ENCODE data around the gene ANGPTL8. TPM values are rescaled to one million over a fixed set of nuclear protein-coding genes. Genes with fewer than 3 reads are reported as not detected.

Gene ANGPTL8
- total RNA-seq, 1 experiment from 2014 or later = not detected

DNA sequence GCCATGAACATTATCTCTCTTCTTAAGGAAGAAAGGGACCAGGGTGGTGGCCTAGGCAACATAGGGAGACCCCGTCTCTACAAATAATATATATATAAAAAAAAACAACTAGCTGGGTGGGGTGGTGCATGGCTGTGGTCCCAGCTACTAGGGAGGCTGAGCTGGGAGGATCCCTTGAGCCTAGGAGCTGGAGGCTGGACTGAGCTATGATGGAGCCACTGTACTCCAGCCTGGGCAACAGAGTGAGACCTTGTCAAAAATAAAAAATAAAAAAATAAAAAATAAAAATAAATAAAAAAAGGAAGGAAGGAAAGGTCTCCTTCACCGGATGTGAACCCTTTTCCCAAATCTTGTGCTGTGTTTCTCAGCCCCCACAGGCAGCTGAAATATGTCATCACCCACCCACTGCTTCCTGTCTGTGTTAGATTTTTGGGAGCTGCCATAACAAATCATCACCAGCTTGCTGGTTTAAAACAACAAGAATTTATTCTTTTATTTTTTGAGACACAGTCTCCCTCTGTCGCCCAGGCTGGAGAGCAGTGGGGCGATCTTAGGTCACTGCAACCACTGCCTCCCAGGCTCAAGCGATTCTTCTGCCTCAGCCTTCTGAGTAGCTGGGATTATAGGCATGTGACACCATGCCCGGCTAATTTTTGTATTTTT is 47.0 kb downstream of the ANGPTL8 start:
- ChIA-PET CTCF (interaction anchor here (0.8 to 1.0 kb wide), 2 partner anchors 43 to 350 kb away, joined by 3 to 4 read pairs; no protein-coding TSS in a partner anchor), POLR2A (ENCODE audit: low non-redundant PET) (interaction anchor here (0.9 kb wide), 1 partner anchor 60 kb away, joined by 5 read pairs; the partner anchor contains the start of genes CCDC159 and TMEM205)
- intact Hi-C loops (cut with micrococcal nuclease; ENCODE audit: unreplicated experiment) = loop anchor here (5.0 kb wide), 1 partner anchor 149 kb away; no protein-coding TSS in a partner anchor
- peak; percentile 82 for DNase-seq (ENCODE audit: low spot score)
- Histone ChIP-seq H3K36me3 (ENCODE audit: insufficient read depth, low read length, poor library complexity, severe bottlenecking) (no peaks in the 10 kb centered on the region), H3K27ac (ENCODE audit: low read depth, low read length, poor library complexity, severe bottlenecking) (peak overlapping the region; percentile 71), H3K9me3 (ENCODE audit: low read depth, low read length, poor library complexity, severe bottlenecking) (no peaks in the 10 kb centered on the region), H3K4me1 (ENCODE audit: insufficient read depth, low read length, poor library complexity, severe bottlenecking) (peaks cover 4% of the 10 kb centered on the region), H3K4me3 (ENCODE audit: low read depth, low read length, poor library complexity, severe bottlenecking) (no peak overlapping the region), H3K27me3 (replicated peaks; ENCODE audit: insufficient read depth, low read depth, low read length, poor library complexity) (no peaks in the 10 kb centered on the region)
- no TSS peak for BruUV-seq (replicated peaks)
- TF ChIP-seq, protein P1, sequence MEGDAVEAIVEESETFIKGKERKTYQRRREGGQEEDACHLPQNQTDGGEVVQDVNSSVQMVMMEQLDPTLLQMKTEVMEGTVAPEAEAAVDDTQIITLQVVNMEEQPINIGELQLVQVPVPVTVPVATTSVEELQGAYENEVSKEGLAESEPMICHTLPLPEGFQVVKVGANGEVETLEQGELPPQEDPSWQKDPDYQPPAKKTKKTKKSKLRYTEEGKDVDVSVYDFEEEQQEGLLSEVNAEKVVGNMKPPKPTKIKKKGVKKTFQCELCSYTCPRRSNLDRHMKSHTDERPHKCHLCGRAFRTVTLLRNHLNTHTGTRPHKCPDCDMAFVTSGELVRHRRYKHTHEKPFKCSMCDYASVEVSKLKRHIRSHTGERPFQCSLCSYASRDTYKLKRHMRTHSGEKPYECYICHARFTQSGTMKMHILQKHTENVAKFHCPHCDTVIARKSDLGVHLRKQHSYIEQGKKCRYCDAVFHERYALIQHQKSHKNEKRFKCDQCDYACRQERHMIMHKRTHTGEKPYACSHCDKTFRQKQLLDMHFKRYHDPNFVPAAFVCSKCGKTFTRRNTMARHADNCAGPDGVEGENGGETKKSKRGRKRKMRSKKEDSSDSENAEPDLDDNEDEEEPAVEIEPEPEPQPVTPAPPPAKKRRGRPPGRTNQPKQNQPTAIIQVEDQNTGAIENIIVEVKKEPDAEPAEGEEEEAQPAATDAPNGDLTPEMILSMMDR (conservative IDR thresholded peaks at IDR 0.05; ENCODE audit: low read depth, low read length) = peak; percentile 38
- no peak for TF ChIP-seq EZH2 (IDR thresholded peaks at IDR 0.05; ENCODE audit: borderline replicate concordance, low read depth, low read length, poor library complexity, severe bottlenecking)

DNA sequence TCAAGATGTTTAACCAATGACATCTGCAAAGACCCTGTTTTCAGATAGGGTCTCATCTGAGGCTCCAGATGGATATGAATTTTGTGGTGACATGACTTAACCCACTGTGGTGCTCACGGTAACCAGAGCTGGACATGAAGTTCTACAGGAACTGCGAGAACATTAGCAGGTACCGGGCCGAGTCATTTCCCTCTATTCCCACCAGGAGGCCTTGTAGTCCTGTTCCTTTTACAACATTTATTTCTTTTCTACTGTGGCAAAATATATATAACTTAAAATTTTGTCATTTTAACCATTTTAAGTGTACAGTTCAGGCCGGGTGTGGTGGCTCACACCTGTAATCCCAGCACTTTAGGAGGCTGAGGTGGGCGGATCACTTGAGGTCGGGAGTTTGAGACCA is 48.9 kb downstream of the ANGPTL8 start:
- no TSS peak for BruUV-seq (replicated peaks)
- H3K27me3 ChIP-seq (replicated peaks; ENCODE audit: insufficient read depth, low read depth, low read length, poor library complexity) = no peaks in the 10 kb centered on the region
- H3K4me3 ChIP-seq (ENCODE audit: low read depth, low read length, poor library complexity, severe bottlenecking) = no peak overlapping the region
- no peak for DNase-seq (ENCODE audit: low spot score)
- H3K36me3 ChIP-seq (ENCODE audit: insufficient read depth, low read length, poor library complexity, severe bottlenecking) = no peaks in the 10 kb centered on the region
- H3K9me3 ChIP-seq (ENCODE audit: low read depth, low read length, poor library complexity, severe bottlenecking) = no peaks in the 10 kb centered on the region
- TF ChIP-seq, protein P1 (conservative IDR thresholded peaks at IDR 0.05; ENCODE audit: low read depth, low read length) = peak; percentile 44; the same call in 1 of the 2 replicates
- TF ChIP-seq EZH2 (IDR thresholded peaks at IDR 0.05; ENCODE audit: borderline replicate concordance, low read depth, low read length, poor library complexity, severe bottlenecking) = no peak
- intact Hi-C loops (cut with micrococcal nuclease; ENCODE audit: unreplicated experiment) = loop anchor here (5.0 kb wide), 1 partner anchor 151 kb away; no protein-coding TSS in a partner anchor
- ChIA-PET CTCF (no interaction called here), POLR2A (ENCODE audit: low non-redundant PET) (no interaction called here)
- no peak overlapping the region for H3K27ac ChIP-seq (ENCODE audit: low read depth, low read length, poor library complexity, severe bottlenecking)
- peaks cover 4% of the 10 kb centered on the region for H3K4me1 ChIP-seq (ENCODE audit: insufficient read depth, low read length, poor library complexity, severe bottlenecking)

DNA sequence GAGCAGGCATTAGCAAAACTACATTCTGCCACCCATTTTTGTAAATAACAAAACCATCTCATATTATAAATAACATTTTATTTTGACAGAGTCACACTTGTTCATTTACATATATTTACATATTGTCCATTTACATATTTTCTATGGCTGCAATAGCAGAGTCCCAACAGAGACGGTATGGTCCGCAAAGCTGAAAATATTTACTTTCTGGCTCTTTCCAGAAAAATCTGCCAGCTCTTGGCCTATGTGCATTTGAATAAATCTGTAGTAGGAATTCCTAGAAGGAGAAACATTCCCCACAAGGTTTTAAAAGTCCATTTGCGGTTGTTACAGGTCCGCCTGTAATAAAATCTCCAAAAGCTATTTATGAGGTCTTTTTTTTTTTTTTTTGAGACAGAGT is 50.8 kb downstream of the ANGPTL8 start:
- H3K4me3 ChIP-seq (ENCODE audit: low read depth, low read length, poor library complexity, severe bottlenecking) = no peak overlapping the region
- no peaks in the 10 kb centered on the region for H3K9me3 ChIP-seq (ENCODE audit: low read depth, low read length, poor library complexity, severe bottlenecking)
- no peaks in the 10 kb centered on the region for H3K36me3 ChIP-seq (ENCODE audit: insufficient read depth, low read length, poor library complexity, severe bottlenecking)
- CTCF ChIA-PET = interaction anchor here (0.5 to 0.6 kb wide), 3 partner anchors 35 to 91 kb away, joined by 3 read pairs; no protein-coding TSS in a partner anchor
- H3K4me1 ChIP-seq (ENCODE audit: insufficient read depth, low read length, poor library complexity, severe bottlenecking) = peaks cover 4% of the 10 kb centered on the region
- DNase-seq (ENCODE audit: low spot score) = no peak
- H3K27me3 ChIP-seq (replicated peaks; ENCODE audit: insufficient read depth, low read depth, low read length, poor library complexity) = no peaks in the 10 kb centered on the region
- no peak overlapping the region for H3K27ac ChIP-seq (ENCODE audit: low read depth, low read length, poor library complexity, severe bottlenecking)
- intact Hi-C loops (cut with micrococcal nuclease; ENCODE audit: unreplicated experiment) = loop anchor here (5.0 to 10.0 kb wide), 3 partner anchors 92 to 295 kb away; partner anchors contain the start of gene EPOR
- TF ChIP-seq EZH2 (IDR thresholded peaks at IDR 0.05; ENCODE audit: borderline replicate concordance, low read depth, low read length, poor library complexity, severe bottlenecking) = no peak
- TF ChIP-seq, protein P1 (conservative IDR thresholded peaks at IDR 0.05; ENCODE audit: low read depth, low read length) = no peak
- POLR2A ChIA-PET (ENCODE audit: low non-redundant PET) = no interaction called here
- BruUV-seq (replicated peaks) = no TSS peak

Measured in A673 (cell line).